Putamen (tissue), 1 donor: ENCODE data around the gene NUDT9.
"Not testable (repeated sequence)": the region's sequence is repeated elsewhere in the genome, so short reads cannot be mapped to it uniquely, and the experiment has no call there.

Source experiments
- DNase-seq: peaks from one replicate; pipeline ENCODE4 v3.0.0-alpha.2; 2016; ENCODE audit warnings: low spot score

NUDT9 gene

DNA sequence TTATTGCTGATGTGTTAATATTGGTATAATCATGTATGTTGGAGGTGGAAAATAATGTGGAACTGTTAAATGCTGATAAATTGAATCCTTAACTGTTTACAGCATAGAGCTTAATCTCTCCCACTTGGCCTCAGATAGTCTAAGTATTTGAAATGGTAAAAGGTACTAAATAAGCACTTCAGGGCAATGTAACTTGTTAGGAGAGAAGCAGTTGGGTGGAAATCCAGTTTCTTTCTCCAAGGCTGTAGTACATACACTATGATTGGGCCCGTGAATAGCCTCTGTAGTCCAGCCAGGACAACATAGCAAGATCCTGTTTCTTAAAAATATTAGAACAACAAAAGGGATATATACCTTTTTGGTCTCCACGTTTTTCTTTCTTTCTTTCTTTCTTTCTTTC lies 39.7 kb downstream of the NUDT9 start:
- DNase-seq: no peak

DNA sequence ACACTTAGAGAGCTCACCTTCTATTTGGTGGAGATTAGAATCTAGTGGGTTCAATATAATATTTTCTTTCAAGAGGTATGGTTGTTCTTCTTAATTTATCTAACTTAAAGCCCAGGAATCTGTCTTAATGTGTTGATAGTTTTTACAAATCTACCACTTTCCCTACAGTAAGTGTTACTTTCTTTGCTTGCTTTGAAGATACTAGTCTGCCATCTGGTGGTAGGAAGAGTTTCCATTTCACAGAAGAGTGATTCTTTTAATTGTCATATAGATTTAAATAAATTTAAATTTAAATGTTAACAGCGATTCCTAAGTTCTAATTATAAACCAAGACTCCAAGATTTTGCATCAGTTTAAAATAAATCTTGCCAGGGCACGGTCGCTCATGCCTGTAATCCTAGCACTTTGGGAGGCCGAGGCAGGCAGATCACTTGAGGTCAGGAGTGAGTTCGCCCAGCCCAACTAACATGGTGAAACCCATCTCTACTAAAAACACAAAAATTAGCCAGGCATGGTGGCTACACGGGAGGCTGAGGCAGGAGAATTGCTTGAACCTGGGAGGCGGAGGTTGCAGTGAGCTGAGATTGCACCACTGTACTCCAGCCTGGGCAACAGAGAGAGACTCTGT lies 43.5 kb downstream of the NUDT9 start:
- peak; percentile 20 for DNase-seq

- DNase-seq: no peak
Observed at GRCh38 chr4:87469390-87469789, 47.0 kb downstream of the NUDT9 start.

- no peak for DNase-seq
Observed at GRCh38 chr4:87476934-87477333, 54.6 kb downstream of the NUDT9 start.

GRCh38 chr4:87478732-87479250 lies 56.4 kb downstream of the NUDT9 start:
- DNase-seq: no peak

DNA sequence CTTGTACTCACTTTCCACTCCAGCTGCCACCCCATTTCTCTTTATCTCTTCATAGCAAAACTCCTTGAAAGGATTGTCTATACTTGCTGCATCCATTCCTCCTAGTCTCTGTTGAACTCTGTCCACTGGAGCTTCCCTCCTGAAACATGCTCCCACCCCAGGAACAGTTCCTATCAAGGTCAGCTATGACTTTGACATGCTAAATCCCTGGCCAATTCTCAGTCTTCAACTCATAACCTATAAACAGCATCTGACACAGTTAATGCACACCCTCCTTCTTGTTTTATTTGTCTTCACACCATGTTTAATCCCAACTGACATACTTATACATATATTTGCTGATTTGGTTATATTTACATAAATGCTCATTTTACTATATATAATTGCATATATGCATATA lies 59.0 kb downstream of the NUDT9 start:
- no peak for DNase-seq

- not testable (repeated sequence) for DNase-seq
Observed at GRCh38 chr4:87483247-87483646, 60.9 kb downstream of the NUDT9 start.

- not testable (repeated sequence) for DNase-seq
Observed at GRCh38 chr4:87488666-87489065, 66.3 kb downstream of the NUDT9 start.

DNA sequence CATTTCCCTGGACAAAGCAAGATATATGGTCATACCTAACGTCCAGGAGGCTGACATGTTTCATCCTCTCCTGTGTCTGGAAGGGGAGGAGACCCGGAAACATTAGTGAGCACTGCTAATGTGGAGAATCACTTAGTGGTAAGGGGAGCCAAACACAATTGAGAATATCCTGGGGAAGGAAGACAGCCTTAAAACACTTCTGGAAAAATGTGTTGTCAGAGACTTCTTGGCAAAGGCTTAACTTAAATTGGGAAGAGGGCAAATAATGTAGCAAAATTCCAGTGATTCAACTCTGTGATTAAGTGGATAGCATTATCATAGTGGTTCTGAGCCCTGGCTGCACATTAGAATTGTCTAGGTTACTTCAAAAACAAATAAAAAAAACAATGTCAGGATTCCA lies 67.3 kb downstream of the NUDT9 start:
- DNase-seq: no peak

- no peak for DNase-seq
Observed at GRCh38 chr4:87490664-87491369, 68.4 kb downstream of the NUDT9 start.

DNA sequence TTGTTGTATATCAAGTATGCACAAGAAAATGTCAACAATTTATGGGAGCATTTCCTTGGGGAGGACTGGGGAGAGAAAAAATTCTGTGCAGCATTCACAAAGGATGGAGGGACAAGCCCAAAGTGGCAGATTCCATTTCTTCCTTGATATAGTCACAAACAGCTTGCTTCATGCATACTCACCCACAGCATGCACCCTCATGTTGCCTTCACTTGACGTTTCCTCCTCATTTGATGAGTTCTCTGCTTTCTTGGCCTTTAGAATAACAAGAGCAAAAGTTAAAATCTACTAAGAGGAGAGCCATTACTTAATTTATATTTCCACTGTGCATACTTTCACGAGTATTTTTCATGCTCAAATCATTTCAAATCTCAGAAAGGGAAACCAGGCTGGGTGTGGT lies 69.1 kb downstream of the NUDT9 start:
- DNase-seq: no peak

GRCh38 chr4:87491851-87492250 lies 69.5 kb downstream of the NUDT9 start:
- not testable (repeated sequence) for DNase-seq

- DNase-seq: no peak
Observed at GRCh38 chr4:87493115-87493514, 70.7 kb downstream of the NUDT9 start.

DNA sequence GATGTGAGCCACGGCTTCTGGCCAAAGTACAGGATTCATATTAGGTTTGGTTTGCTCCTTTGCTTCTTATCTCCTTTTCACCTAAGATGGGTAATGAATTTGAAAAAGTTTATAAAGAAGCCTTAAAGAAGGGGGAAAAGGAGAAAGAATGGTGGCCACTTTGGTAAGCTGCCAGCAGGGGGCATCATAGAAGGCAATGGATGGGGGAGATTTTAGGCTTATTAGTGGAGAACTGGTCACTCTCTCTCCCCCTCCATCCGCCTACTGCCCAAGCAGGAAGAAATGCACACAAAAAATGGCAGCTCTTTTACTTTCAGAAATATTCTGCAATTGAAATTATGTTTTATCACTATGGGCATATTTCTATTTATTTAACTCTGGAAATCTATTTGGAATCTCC lies 74.8 kb downstream of the NUDT9 start:
- no peak for DNase-seq

DNA sequence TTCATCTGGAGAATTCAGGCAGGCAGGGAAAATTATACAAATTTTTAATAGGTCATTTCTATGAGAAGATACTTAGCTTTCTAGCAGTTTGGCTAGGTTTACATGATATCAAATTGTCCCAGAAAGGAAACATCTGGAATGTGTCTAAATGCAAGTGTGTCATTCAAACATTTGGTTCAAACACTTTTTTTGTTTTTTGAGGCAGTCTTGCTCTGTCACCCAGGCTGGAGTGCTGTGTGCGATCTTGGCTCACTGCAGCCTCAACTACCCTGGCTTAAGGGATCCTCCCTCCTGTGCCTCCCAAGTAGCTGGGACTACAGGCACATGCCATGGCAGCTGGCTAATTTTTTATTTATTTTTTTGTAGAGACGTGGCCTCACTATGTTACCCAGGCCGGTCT lies 75.2 kb downstream of the NUDT9 start:
- no peak for DNase-seq

DNA sequence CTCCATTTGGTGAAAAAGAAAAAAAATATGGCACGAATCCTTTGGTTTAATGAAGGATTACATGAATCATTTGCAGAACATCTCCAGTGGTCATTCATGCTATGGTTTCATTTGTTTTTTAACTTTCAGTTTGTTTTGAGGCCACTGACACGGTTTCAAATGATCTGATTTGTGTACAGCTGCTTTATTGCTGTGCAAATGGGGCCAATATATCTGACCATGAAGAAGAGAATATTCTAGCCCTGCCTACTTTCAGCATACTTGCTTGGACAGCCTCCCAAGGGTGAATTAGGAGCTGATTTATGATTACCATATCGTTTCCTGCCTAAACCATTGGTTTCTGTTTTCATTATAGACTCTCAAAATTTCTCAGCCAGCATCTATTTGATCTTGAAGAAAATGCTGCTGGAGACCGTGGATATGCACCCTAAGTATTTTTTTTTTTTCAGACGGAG lies 76.1 kb downstream of the NUDT9 start:
- DNase-seq: no peak

GRCh38 chr4:87499403-87500091 lies 77.2 kb downstream of the NUDT9 start:
- DNase-seq: no peak

- DNase-seq: no peak
Observed at GRCh38 chr4:87500092-87500462, 77.7 kb downstream of the NUDT9 start.

DNA sequence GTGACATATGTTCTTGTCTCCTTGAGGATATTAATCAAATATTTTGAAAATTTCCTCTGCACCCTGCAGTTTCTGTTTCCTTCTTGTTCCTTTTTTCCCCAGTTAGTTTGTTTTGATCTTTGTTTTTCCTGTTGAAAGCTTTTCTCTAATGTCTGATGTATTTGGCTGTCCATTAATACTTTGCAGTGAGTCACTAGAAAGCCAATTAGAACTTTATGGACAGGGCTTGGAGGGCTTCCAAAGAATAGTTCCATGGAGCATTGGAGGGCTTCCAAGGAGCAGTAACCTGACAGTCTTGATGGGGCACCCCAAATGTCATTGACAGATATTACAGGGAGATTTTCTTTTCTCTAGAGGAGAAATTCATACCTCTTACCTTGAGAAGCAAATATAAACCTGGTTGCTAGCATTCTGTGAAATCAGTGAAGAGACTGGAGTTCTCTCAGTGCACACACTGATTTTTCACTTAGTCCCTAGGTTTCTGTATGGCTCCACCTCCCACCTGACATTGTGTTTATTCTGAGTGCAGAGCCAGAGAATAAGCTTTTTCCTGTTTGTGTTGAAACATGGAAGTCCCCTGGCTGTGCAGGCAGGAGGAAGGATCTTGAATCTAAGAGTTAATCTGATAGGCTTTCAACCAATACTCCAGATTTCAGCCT lies 80.3 kb downstream of the NUDT9 start:
- DNase-seq: peak; percentile 68

DNA sequence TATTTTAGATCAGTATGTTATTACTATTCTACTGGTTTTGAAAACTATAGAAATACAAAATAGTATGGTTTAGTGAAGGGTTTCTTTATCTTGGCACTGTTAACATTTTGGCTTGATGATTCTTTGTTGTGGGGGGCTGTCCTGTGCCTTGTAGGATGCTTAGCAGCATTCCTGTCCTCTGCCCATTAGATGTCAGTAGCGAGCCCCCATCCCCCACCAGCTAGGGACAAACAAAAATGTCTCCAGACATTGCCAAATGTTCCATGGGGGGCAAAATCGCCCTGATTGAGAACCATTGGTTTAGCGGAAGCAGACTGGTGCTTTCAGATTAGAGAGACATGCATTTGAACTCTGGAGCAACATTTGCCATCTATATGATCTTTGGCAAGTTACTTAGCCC lies 83.5 kb downstream of the NUDT9 start:
- DNase-seq: no peak

DNA sequence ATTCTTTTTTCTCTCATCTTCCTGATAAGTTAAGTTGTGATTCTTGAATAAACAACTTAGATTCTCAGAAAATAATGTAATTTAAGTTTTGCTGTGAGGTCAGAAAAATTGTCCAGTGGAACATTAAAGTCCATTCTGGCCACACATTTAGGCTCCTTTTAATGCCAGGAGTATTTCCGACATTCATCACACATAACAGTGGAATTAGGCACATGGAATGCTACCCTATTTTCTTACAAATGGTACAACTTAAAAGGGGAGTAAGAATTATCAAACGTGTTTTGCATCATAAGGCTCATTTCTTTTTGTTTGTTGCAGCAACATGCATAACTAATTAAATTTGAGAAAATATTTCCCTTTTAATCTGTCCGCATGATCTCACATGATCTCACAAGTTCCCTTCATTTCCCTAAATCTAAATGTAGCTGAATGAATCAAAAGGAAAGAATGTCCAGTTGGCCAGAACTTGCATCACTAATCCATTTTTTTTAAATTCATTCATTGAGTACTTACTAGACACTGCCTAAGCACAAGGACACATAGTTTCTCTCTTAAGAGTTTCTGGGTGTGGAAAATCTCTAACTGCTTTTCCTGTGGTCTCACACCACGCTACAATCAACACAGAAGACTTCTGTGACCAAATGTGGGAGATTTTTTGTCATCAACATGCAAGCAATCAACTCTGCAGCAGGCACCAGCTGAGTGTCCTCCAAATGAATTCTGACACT lies 84.8 kb downstream of the NUDT9 start:
- no peak for DNase-seq
